Upper lobe of left lung (tissue), 4 donors: Measurements from ENCODE around the gene ABHD17C.

ENCODE experiments used
- CTCF ChIP-seq, 6 experiments: fragments of 450-650 bp in 4 of 6; fragments of 200-600 bp in 2 of 6; sonication (generic) in 2 of 6; IDR thresholded peaks; one replicate each; pipeline ENCODE4 v1.5.1; 2016 to 2019; ENCODE audit warnings: antibody characterized with exemption in 6 of 6
- EP300 ChIP-seq, 4 donors: sonication (generic); formaldehyde crosslinking; IDR thresholded peaks; one replicate each; pipeline ENCODE4 v1.5.1; 2017; ENCODE audit warnings: antibody characterized with exemption in 4 of 4, control low read depth in 2 of 4
- POLR2A ChIP-seq, 4 donors: fragments of 450-650 bp; IDR thresholded peaks; one replicate each; pipeline ENCODE4 v1.5.1; 2016 to 2017; ENCODE audit warnings: antibody characterized with exemption in 4 of 4, mild to moderate bottlenecking in 2 of 4

- TF ChIP-seq CTCF (IDR thresholded peaks at IDR 0.05) (no peak), EP300 (IDR thresholded peaks at IDR 0.05) (no peak), POLR2A (IDR thresholded peaks at IDR 0.05) (no peak)
Measured at GRCh38 chr15:80780416-80781221, 85.5 kb downstream of the ABHD17C start.
